HFF-Myc (cell line): Measurements from ENCODE around the gene CLCNKB.

ENCODE experiments used
- DNase-seq: peaks from one replicate; pipeline ENCODE4 v3.0.0-alpha.2; 2011; ENCODE audit warnings: low read depth; ENCODE audit errors: extremely low read depth
- H3K4me3 ChIP-seq: replicated peaks from 2 replicates; pipeline ENCODE4 v1.5.1; 2011; ENCODE audit warnings: low read depth, mild to moderate bottlenecking, control low read depth, low read length
- TF ChIP-seq, protein P1 (sequence below): IDR thresholded peaks from 2 replicates; pipeline ENCODE4 v1.5.1; 2012; ENCODE audit warnings: mild to moderate bottlenecking, low read depth, low read length, control low read depth; ENCODE audit errors: missing control alignments

CLCNKB gene

GRCh38 chr1:16080422-16081150, 37.0 kb downstream of the CLCNKB start:
- no peak for DNase-seq
- TF ChIP-seq, protein P1, sequence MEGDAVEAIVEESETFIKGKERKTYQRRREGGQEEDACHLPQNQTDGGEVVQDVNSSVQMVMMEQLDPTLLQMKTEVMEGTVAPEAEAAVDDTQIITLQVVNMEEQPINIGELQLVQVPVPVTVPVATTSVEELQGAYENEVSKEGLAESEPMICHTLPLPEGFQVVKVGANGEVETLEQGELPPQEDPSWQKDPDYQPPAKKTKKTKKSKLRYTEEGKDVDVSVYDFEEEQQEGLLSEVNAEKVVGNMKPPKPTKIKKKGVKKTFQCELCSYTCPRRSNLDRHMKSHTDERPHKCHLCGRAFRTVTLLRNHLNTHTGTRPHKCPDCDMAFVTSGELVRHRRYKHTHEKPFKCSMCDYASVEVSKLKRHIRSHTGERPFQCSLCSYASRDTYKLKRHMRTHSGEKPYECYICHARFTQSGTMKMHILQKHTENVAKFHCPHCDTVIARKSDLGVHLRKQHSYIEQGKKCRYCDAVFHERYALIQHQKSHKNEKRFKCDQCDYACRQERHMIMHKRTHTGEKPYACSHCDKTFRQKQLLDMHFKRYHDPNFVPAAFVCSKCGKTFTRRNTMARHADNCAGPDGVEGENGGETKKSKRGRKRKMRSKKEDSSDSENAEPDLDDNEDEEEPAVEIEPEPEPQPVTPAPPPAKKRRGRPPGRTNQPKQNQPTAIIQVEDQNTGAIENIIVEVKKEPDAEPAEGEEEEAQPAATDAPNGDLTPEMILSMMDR, result no peak
- H3K4me3 ChIP-seq, result no peak overlapping the region

GRCh38 chr1:16081636-16082035, 38.1 kb downstream of the CLCNKB start:
- no peak overlapping the region for H3K4me3 ChIP-seq
- TF ChIP-seq, protein P1, result no peak
- DNase-seq, result no peak

DNA sequence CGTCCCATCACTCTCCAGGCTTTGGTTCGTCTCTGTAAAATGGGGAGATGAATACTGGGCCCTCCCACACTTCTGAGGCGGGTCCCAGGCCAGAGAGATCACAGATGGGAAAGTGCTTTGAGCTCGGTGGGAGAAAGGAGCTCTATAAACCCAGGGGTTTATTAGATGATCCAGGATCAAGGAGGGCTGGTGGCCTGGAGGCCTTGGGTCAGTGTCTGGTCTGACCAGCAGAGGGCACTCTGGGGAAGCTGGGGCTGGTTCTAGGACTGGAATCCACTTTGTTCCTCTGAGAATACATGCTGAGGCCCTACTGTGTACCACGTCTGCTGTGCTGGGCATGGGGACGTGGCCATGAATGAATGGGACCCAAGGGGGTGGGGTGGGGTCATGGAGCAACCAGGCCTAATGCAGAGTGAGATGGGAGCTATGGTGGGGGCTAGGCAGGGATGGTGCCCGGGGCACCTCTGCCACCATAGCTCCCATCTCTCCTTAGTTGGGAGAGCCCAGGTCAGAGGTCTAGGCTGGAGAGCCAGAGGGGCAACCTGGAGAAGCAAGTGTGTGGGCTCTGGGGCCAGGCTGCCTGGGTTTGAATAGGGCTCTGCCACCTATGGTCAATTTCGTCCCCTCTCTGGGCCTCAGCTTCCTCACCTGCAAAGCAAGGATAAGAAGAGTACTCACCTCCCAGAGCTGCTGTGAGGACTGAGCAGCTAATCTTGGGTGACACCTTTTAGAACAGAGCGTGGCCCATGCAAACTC, 38.9 kb downstream of the CLCNKB start:
- DNase-seq, result peak; percentile 36
- no peak overlapping the region for H3K4me3 ChIP-seq
- TF ChIP-seq, protein P1, result peak; percentile 89

GRCh38 chr1:16083486-16083885, 39.9 kb downstream of the CLCNKB start:
- TF ChIP-seq, protein P1, result no peak

DNA sequence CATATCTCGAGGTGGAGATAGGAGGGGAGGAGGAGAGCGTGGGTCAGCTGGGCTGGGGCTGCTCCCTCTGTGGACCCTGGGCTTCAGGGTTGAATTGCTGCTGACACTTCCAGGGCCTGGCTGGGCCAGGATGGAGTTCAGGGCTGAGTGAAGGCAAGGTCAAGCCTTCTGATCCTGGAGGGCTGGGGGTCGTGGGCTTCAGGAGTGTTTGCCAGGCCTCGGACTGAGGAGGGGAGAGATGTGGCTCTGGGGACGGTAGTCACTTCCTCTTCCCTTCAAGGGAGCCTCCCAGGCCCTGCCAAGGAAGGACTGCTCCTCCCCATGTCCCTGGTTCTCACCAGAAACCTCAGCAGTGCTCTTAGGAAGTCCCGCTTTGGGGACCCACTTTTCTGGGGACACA, 41.9 kb downstream of the CLCNKB start:
- DNase-seq, result no peak
- TF ChIP-seq, protein P1, result no peak
- no peak overlapping the region for H3K4me3 ChIP-seq

More at GRCh38 chr1:16083486-16083885, 39.9 kb downstream of the CLCNKB start:
- no peak overlapping the region for H3K4me3 ChIP-seq
- DNase-seq, result no peak

DNA sequence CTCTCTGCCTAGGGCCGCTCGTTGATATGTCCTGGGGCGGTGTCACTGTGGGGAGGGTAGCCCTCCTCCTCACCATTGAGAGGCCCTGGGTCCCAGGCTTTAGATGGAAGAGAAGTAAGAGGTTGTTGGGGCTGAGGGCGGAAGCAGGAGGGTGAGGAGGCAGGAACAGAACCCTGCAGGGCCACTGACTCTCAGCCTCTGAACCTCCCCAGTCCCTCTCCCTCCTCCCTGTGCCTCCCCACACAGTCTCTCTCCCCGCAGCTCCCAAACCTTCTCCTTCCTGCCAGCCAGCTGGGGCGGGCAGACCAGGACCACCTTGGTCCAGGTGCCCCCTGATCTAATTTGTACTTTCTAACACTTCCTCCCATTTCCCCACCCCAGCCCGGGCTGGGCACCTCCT, 44.2 kb downstream of the CLCNKB start:
- TF ChIP-seq, protein P1, result no peak

More for the DNA sequence above, 44.2 kb downstream of the CLCNKB start:
- no peak for DNase-seq
- H3K4me3 ChIP-seq, result no peak overlapping the region
